ENCODE measurements around the gene CNTN1.

- no peak for TF ChIP-seq CTCF (IDR thresholded peaks at IDR 0.05)
- TF ChIP-seq POLR2A (IDR thresholded peaks at IDR 0.05): no peak
- no peak for TF ChIP-seq POLR2AphosphoS5 (IDR thresholded peaks at IDR 0.05)
These were observed 142.1 kb downstream of the CNTN1 start for GRCh38 chr12:40834321-40834720.

Data from prostate gland (tissue), 2 donors.